HUES48 (cell line): ENCODE results near the gene PRRC2A.
A peak's percentile ranks its signal among the peaks of the same experiment; 100 is the strongest.

Experiments
- H3K27ac ChIP-seq: one replicate; pipeline ENCODE4 v1.7.0; 2013; ENCODE audit warnings: low read depth, low read length, inconsistent platforms
- H3K27me3 ChIP-seq: 2 replicates; pipeline ENCODE4 v1.6.1; 2013; ENCODE audit warnings: mild to moderate bottlenecking, low read length; ENCODE audit not compliant: control insufficient read depth, insufficient read depth
- H3K36me3 ChIP-seq: 2 replicates; pipeline ENCODE4 v1.6.1; 2013; ENCODE audit warnings: low read length; ENCODE audit not compliant: control insufficient read depth, insufficient read depth
- H3K4me1 ChIP-seq: 2 replicates; pipeline ENCODE4 v1.6.1; 2013; ENCODE audit warnings: mild to moderate bottlenecking, low read length; ENCODE audit not compliant: control insufficient read depth, insufficient read depth
- H3K4me3 ChIP-seq: 2 replicates; pipeline ENCODE4 v1.5.1; 2013; ENCODE audit warnings: mild to moderate bottlenecking, low read depth, low read length
- H3K9ac ChIP-seq: 2 replicates; pipeline ENCODE4 v1.6.1; 2013; ENCODE audit warnings: mild to moderate bottlenecking, low read depth, low read length, moderate library complexity
- H3K9me3 ChIP-seq: 2 replicates; pipeline ENCODE4 v1.6.1; 2013; ENCODE audit warnings: low read length; ENCODE audit not compliant: control insufficient read depth, insufficient read depth

Gene PRRC2A

GRCh38 chr6:31629014-31629413, 8.5 kb downstream of the PRRC2A start:
- Histone ChIP-seq H3K27me3 (no peaks in the 10 kb centered on the region), H3K9ac (no peak overlapping the region), H3K36me3 (peaks cover 100% of the 10 kb centered on the region), H3K9me3 (no peaks in the 10 kb centered on the region), H3K27ac (no peak overlapping the region), H3K4me1 (no peaks in the 10 kb centered on the region), H3K4me3 (no peak overlapping the region)

- Histone ChIP-seq H3K27ac (no peak overlapping the region), H3K9ac (no peak overlapping the region), H3K36me3 (peaks cover 100% of the 10 kb centered on the region), H3K4me3 (no peak overlapping the region), H3K4me1 (no peaks in the 10 kb centered on the region), H3K9me3 (no peaks in the 10 kb centered on the region), H3K27me3 (no peaks in the 10 kb centered on the region)
Observed at GRCh38 chr6:31630177-31630934, 9.8 kb downstream of the PRRC2A start.

GRCh38 chr6:31631209-31631608, 10.7 kb downstream of the PRRC2A start:
- Histone ChIP-seq H3K36me3 (peaks cover 100% of the 10 kb centered on the region), H3K9ac (no peak overlapping the region), H3K27ac (no peak overlapping the region), H3K4me3 (no peak overlapping the region), H3K4me1 (no peaks in the 10 kb centered on the region), H3K9me3 (no peaks in the 10 kb centered on the region), H3K27me3 (no peaks in the 10 kb centered on the region)

GRCh38 chr6:31631681-31632278, 11.3 kb downstream of the PRRC2A start:
- Histone ChIP-seq H3K36me3 (peaks cover 100% of the 10 kb centered on the region), H3K9ac (no peak overlapping the region), H3K4me1 (no peaks in the 10 kb centered on the region), H3K27ac (peak overlapping the region; percentile 33), H3K9me3 (no peaks in the 10 kb centered on the region), H3K27me3 (no peaks in the 10 kb centered on the region), H3K4me3 (no peak overlapping the region)

GRCh38 chr6:31632279-31632946, 11.9 kb downstream of the PRRC2A start:
- H3K27ac ChIP-seq: peak overlapping the region; percentile 33
- H3K36me3 ChIP-seq: peaks cover 100% of the 10 kb centered on the region
- no peaks in the 10 kb centered on the region for H3K9me3 ChIP-seq
- no peaks in the 10 kb centered on the region for H3K27me3 ChIP-seq
- H3K9ac ChIP-seq: no peak overlapping the region
- H3K4me1 ChIP-seq: no peaks in the 10 kb centered on the region
- H3K4me3 ChIP-seq: no peak overlapping the region

- H3K9ac ChIP-seq: no peak overlapping the region
- H3K4me3 ChIP-seq: no peak overlapping the region
- H3K36me3 ChIP-seq: peaks cover 96% of the 10 kb centered on the region
- no peaks in the 10 kb centered on the region for H3K9me3 ChIP-seq
- no peaks in the 10 kb centered on the region for H3K27me3 ChIP-seq
- H3K4me1 ChIP-seq: no peaks in the 10 kb centered on the region
- H3K27ac ChIP-seq: no peak overlapping the region
Observed at GRCh38 chr6:31633447-31633846, 12.9 kb downstream of the PRRC2A start.

- H3K27me3 ChIP-seq: no peaks in the 10 kb centered on the region
- no peaks in the 10 kb centered on the region for H3K9me3 ChIP-seq
- H3K9ac ChIP-seq: no peak overlapping the region
- H3K4me3 ChIP-seq: no peak overlapping the region
- peaks cover 94% of the 10 kb centered on the region for H3K36me3 ChIP-seq
- H3K4me1 ChIP-seq: no peaks in the 10 kb centered on the region
- H3K27ac ChIP-seq: no peak overlapping the region
Observed at GRCh38 chr6:31634131-31634530, 13.6 kb downstream of the PRRC2A start.

- Histone ChIP-seq H3K27me3 (no peaks in the 10 kb centered on the region), H3K27ac (no peak overlapping the region), H3K4me3 (no peak overlapping the region), H3K36me3 (peaks cover 94% of the 10 kb centered on the region), H3K9me3 (no peaks in the 10 kb centered on the region), H3K9ac (no peak overlapping the region), H3K4me1 (no peaks in the 10 kb centered on the region)
Observed at GRCh38 chr6:31634969-31635575, 14.6 kb downstream of the PRRC2A start.

GRCh38 chr6:31636698-31637596, 16.4 kb downstream of the PRRC2A start:
- Histone ChIP-seq H3K27me3 (no peaks in the 10 kb centered on the region), H3K36me3 (peaks cover 94% of the 10 kb centered on the region), H3K4me3 (no peak overlapping the region), H3K9me3 (no peaks in the 10 kb centered on the region), H3K9ac (no peak overlapping the region), H3K4me1 (no peaks in the 10 kb centered on the region), H3K27ac (no peak overlapping the region)

- Histone ChIP-seq H3K36me3 (peaks cover 91% of the 10 kb centered on the region), H3K27me3 (no peaks in the 10 kb centered on the region), H3K9me3 (no peaks in the 10 kb centered on the region), H3K4me3 (no peak overlapping the region), H3K4me1 (no peaks in the 10 kb centered on the region), H3K9ac (no peak overlapping the region), H3K27ac (no peak overlapping the region)
Observed at GRCh38 chr6:31639043-31639442, 18.5 kb downstream of the PRRC2A start.
